GM23338 (cell line): ENCODE results near the gene AIFM2. TPM values are rescaled to one million over a fixed set of nuclear protein-coding genes. Genes with fewer than 3 reads are reported as not detected.

Experiments used
- ATAC-seq: fragments of 200-7000 bp; cut with Tn5 transposase; 3 replicates; pipeline ENCODE4 v1.9.1; 2020
- DNase-seq: peaks from one replicate; pipeline ENCODE4 v3.0.0-alpha.2; 2015; ENCODE audit warnings: low spot score
- H2AFZ ChIP-seq: fragments of 200-600 bp; sonication (generic); 2 replicates; pipeline ENCODE4 v1.8.0; 2016; ENCODE audit warnings: antibody characterized with exemption, mild to moderate bottlenecking, moderate library complexity
- H3F3A ChIP-seq: fragments of 200-600 bp; sonication (generic); replicated peaks from 2 replicates; pipeline ENCODE4 v1.8.0; 2017; ENCODE audit warnings: antibody characterized with exemption, mixed run types, low read depth
- H3K27ac ChIP-seq: fragments of 200-600 bp; sonication (generic); 2 replicates; pipeline ENCODE4 v1.6.1; 2016; ENCODE audit warnings: low read depth
- H3K27me3 ChIP-seq: fragments of 200-600 bp; sonication (generic); 2 replicates; pipeline ENCODE4 v1.8.0; 2016; ENCODE audit warnings: mild to moderate bottlenecking, mixed run types, moderate library complexity; ENCODE audit not compliant: insufficient read depth
- H3K36me3 ChIP-seq: fragments of 200-600 bp; sonication (generic); 2 replicates; pipeline ENCODE4 v1.8.0; 2016; ENCODE audit warnings: mild to moderate bottlenecking; ENCODE audit not compliant: insufficient read depth
- H3K4me1 ChIP-seq: fragments of 200-600 bp; sonication (generic); 2 replicates; pipeline ENCODE4 v1.8.0; 2016; ENCODE audit warnings: mild to moderate bottlenecking, moderate library complexity; ENCODE audit not compliant: insufficient read depth
- H3K4me2 ChIP-seq: fragments of 200-600 bp; sonication (generic); 2 replicates; pipeline ENCODE4 v1.7.1; 2017; ENCODE audit warnings: mixed run types
- H3K4me3 ChIP-seq: fragments of 200-600 bp; sonication (generic); 2 replicates; pipeline ENCODE4 v1.6.1; 2016; ENCODE audit warnings: mixed run types
- H3K79me2 ChIP-seq: fragments of 200-600 bp; sonication (generic); replicated peaks from 2 replicates; pipeline ENCODE4 v1.8.0; 2017; ENCODE audit warnings: mild to moderate bottlenecking; ENCODE audit not compliant: insufficient read depth
- H3K9me2 ChIP-seq: fragments of 200-600 bp; sonication (generic); 2 replicates; pipeline ENCODE4 v1.8.0; 2017; ENCODE audit not compliant: insufficient read depth
- H4K20me1 ChIP-seq: fragments of 200-600 bp; sonication (generic); replicated peaks from 2 replicates; pipeline ENCODE4 v1.8.0; 2017; ENCODE audit warnings: mild to moderate bottlenecking; ENCODE audit not compliant: insufficient read depth
- H3K27ac Mint-ChIP-seq: 2 replicates; pipeline ENCODE4 v1.8.0; 2020; ENCODE audit warnings: inconsistent platforms, mild to moderate bottlenecking, moderate library complexity, mixed read lengths
- H3K27me3 Mint-ChIP-seq: 3 replicates; pipeline ENCODE4 v1.8.0; 2022; ENCODE audit warnings: low read depth, mild to moderate bottlenecking, moderate library complexity, mixed read lengths, inconsistent platforms; ENCODE audit not compliant: insufficient read depth, poor library complexity
- H3K36me3 Mint-ChIP-seq: 3 replicates; pipeline ENCODE4 v1.8.0; 2021; ENCODE audit warnings: low read depth, mild to moderate bottlenecking, inconsistent platforms, moderate library complexity, mixed read lengths
- H3K4me1 Mint-ChIP-seq: 3 replicates; pipeline ENCODE4 v1.8.0; 2020; ENCODE audit warnings: mild to moderate bottlenecking, inconsistent platforms, mixed read lengths
- H3K4me3 Mint-ChIP-seq: 3 replicates; pipeline ENCODE4 v1.8.0; 2021; ENCODE audit warnings: moderate library complexity, mild to moderate bottlenecking, inconsistent platforms, mixed read lengths
- H3K9me3 Mint-ChIP-seq: 3 replicates; pipeline ENCODE4 v1.8.0; 2020; ENCODE audit warnings: moderate library complexity, mild to moderate bottlenecking, inconsistent platforms, mixed read lengths
- CREB1 ChIP-seq: fragments of 250-450 bp; sonication (Bioruptor Pico); IDR thresholded peaks from 2 replicates; pipeline ENCODE4 v1.5.0; 2020; ENCODE audit warnings: low read depth, mild to moderate bottlenecking, moderate library complexity
- EZH2 ChIP-seq: fragments of 200-600 bp; sonication (generic); IDR thresholded peaks from one replicate; pipeline ENCODE4 v1.8.0; 2017; ENCODE audit warnings: antibody characterized with exemption, mild to moderate bottlenecking, low read depth; ENCODE audit not compliant: unreplicated experiment
- EZH2phosphoT487 ChIP-seq: fragments of 200-600 bp; sonication (generic); IDR thresholded peaks from one replicate; pipeline ENCODE4 v1.8.1; 2018; ENCODE audit warnings: antibody characterized with exemption; ENCODE audit not compliant: unreplicated experiment
- JUNB ChIP-seq: IDR thresholded peaks from one replicate; pipeline ENCODE4 v1.6.1; 2016; ENCODE audit warnings: antibody characterized with exemption; ENCODE audit not compliant: unreplicated experiment
- NANOG ChIP-seq: IDR thresholded peaks from 2 replicates; pipeline ENCODE4 v1.6.1; 2016; ENCODE audit warnings: antibody characterized with exemption, borderline replicate concordance
- POLR2AphosphoS5 ChIP-seq: IDR thresholded peaks from 2 replicates; pipeline ENCODE4 v1.6.1; 2016; ENCODE audit warnings: antibody characterized with exemption, low read depth
- STAT1 ChIP-seq: IDR thresholded peaks from one replicate; pipeline ENCODE4 v1.6.1; 2016; ENCODE audit warnings: antibody characterized with exemption; ENCODE audit not compliant: unreplicated experiment
- ZNF114 ChIP-seq: fragments of 250-450 bp; sonication (Bioruptor Pico); IDR thresholded peaks from 2 replicates; pipeline ENCODE4 v1.5.0; 2020; ENCODE audit warnings: mild to moderate bottlenecking, moderate library complexity
- ZNF331 ChIP-seq: fragments of 250-450 bp; sonication (Bioruptor Pico); IDR thresholded peaks from 2 replicates; pipeline ENCODE4 v1.5.0; 2020; ENCODE audit warnings: low read depth, mild to moderate bottlenecking, moderate library complexity
- polyA plus RNA-seq: library from polyadenylated mRNA; unstranded; fragments of >200 nt; fragmentation: Nextera tagmentation; extraction: Ambion mirVana; gene quantifications from 2 replicates; pipeline ENCODE4 v1.2.1, GENCODE V29; 2016
- total RNA-seq: library from RNA; depleted of rRNA; stranded (reverse); fragments of >200 nt; shearing (Covaris generic); gene quantifications from 2 replicates; pipeline ENCODE4 v1.2.3, GENCODE V29; 2014
- TF ChIP-seq, protein P1 (sequence below), 2 experiments: fragments of 200-600 bp in 1 of 2; sonication (generic) in 1 of 2; conservative IDR thresholded peaks; 2 replicates each; pipeline versions ENCODE4 v1.5.1 to v1.6.1; 2016 to 2017; ENCODE audit warnings: antibody characterized with exemption in 2 of 2, low read depth in 2 of 2, mild to moderate bottlenecking in 2 of 2, moderate library complexity in 1 of 2
- TF ChIP-seq, protein P2 (sequence below): IDR thresholded peaks from one replicate; pipeline ENCODE4 v1.6.1; 2018; ENCODE audit warnings: antibody characterized with exemption; ENCODE audit not compliant: unreplicated experiment
- TF ChIP-seq, protein P3 (sequence below): IDR thresholded peaks from 2 replicates; pipeline ENCODE4 v1.6.1; 2016; ENCODE audit warnings: antibody characterized with exemption
- TF ChIP-seq, protein P4 (sequence below): fragments of 250-450 bp; sonication (Bioruptor Pico); IDR thresholded peaks from 2 replicates; pipeline ENCODE4 v1.5.0; 2020; ENCODE audit warnings: mild to moderate bottlenecking, moderate library complexity

The AIFM2 gene
- total and polyA plus RNA-seq, 2 experiments from 2014 or later = 3.2 to 3.6 TPM

DNA sequence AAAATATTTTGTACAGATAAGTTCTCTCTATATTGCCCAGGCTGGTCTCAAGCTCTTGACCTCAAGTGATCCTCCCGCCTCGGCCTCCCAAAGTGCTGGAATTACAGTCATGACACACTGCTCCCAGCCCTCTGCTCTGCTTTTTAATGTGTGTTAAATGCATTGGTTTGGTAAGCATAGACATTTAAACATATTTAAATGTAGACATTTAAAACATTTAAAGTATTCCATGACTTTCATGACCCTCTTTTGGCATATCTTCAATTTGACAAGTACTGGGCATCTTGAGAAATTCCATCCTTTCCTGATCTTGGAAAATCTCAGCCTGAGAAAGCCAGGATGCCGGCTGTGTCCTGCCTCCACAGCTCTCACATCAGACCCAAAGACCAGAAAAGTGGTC lies 42.9 kb upstream of the AIFM2 start:
- Mint-ChIP-seq H3K4me3 (no peak overlapping the region), H3K4me1 (no peaks in the 10 kb centered on the region; the same call in 2 of the 3 replicates), H3K27me3 (peaks cover 11% of the 10 kb centered on the region), H3K9me3 (peaks cover 8% of the 10 kb centered on the region), H3K27ac (no peak overlapping the region), H3K36me3 (no peaks in the 10 kb centered on the region)
- H4K20me1 ChIP-seq = no peaks in the 10 kb centered on the region
- ATAC-seq (no peak), DNase-seq (no peak)
- H3K79me2 ChIP-seq = no peaks in the 10 kb centered on the region
- no peaks in the 10 kb centered on the region for H3K27me3 ChIP-seq
- H3K4me3 ChIP-seq = no peak overlapping the region
- TF ChIP-seq CREB1 (CRISPR knock-in tag) (no peak), EZH2phosphoT487 (no peak), NANOG (no peak), ZNF331 (CRISPR knock-in tag) (no peak), ZNF114 (CRISPR knock-in tag) (no peak), JUNB (no peak), STAT1 (no peak), POLR2AphosphoS5 (no peak), EZH2 (no peak)
- TF ChIP-seq, protein P1, sequence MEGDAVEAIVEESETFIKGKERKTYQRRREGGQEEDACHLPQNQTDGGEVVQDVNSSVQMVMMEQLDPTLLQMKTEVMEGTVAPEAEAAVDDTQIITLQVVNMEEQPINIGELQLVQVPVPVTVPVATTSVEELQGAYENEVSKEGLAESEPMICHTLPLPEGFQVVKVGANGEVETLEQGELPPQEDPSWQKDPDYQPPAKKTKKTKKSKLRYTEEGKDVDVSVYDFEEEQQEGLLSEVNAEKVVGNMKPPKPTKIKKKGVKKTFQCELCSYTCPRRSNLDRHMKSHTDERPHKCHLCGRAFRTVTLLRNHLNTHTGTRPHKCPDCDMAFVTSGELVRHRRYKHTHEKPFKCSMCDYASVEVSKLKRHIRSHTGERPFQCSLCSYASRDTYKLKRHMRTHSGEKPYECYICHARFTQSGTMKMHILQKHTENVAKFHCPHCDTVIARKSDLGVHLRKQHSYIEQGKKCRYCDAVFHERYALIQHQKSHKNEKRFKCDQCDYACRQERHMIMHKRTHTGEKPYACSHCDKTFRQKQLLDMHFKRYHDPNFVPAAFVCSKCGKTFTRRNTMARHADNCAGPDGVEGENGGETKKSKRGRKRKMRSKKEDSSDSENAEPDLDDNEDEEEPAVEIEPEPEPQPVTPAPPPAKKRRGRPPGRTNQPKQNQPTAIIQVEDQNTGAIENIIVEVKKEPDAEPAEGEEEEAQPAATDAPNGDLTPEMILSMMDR (conservative IDR thresholded peaks at IDR 0.05; ENCODE audit: low read depth in 2 of 2) = no peak
- TF ChIP-seq, protein P2, sequence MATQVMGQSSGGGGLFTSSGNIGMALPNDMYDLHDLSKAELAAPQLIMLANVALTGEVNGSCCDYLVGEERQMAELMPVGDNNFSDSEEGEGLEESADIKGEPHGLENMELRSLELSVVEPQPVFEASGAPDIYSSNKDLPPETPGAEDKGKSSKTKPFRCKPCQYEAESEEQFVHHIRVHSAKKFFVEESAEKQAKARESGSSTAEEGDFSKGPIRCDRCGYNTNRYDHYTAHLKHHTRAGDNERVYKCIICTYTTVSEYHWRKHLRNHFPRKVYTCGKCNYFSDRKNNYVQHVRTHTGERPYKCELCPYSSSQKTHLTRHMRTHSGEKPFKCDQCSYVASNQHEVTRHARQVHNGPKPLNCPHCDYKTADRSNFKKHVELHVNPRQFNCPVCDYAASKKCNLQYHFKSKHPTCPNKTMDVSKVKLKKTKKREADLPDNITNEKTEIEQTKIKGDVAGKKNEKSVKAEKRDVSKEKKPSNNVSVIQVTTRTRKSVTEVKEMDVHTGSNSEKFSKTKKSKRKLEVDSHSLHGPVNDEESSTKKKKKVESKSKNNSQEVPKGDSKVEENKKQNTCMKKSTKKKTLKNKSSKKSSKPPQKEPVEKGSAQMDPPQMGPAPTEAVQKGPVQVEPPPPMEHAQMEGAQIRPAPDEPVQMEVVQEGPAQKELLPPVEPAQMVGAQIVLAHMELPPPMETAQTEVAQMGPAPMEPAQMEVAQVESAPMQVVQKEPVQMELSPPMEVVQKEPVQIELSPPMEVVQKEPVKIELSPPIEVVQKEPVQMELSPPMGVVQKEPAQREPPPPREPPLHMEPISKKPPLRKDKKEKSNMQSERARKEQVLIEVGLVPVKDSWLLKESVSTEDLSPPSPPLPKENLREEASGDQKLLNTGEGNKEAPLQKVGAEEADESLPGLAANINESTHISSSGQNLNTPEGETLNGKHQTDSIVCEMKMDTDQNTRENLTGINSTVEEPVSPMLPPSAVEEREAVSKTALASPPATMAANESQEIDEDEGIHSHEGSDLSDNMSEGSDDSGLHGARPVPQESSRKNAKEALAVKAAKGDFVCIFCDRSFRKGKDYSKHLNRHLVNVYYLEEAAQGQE = no peak
- TF ChIP-seq, protein P3, sequence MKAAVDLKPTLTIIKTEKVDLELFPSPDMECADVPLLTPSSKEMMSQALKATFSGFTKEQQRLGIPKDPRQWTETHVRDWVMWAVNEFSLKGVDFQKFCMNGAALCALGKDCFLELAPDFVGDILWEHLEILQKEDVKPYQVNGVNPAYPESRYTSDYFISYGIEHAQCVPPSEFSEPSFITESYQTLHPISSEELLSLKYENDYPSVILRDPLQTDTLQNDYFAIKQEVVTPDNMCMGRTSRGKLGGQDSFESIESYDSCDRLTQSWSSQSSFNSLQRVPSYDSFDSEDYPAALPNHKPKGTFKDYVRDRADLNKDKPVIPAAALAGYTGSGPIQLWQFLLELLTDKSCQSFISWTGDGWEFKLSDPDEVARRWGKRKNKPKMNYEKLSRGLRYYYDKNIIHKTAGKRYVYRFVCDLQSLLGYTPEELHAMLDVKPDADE = no peak
- TF ChIP-seq, protein P4, sequence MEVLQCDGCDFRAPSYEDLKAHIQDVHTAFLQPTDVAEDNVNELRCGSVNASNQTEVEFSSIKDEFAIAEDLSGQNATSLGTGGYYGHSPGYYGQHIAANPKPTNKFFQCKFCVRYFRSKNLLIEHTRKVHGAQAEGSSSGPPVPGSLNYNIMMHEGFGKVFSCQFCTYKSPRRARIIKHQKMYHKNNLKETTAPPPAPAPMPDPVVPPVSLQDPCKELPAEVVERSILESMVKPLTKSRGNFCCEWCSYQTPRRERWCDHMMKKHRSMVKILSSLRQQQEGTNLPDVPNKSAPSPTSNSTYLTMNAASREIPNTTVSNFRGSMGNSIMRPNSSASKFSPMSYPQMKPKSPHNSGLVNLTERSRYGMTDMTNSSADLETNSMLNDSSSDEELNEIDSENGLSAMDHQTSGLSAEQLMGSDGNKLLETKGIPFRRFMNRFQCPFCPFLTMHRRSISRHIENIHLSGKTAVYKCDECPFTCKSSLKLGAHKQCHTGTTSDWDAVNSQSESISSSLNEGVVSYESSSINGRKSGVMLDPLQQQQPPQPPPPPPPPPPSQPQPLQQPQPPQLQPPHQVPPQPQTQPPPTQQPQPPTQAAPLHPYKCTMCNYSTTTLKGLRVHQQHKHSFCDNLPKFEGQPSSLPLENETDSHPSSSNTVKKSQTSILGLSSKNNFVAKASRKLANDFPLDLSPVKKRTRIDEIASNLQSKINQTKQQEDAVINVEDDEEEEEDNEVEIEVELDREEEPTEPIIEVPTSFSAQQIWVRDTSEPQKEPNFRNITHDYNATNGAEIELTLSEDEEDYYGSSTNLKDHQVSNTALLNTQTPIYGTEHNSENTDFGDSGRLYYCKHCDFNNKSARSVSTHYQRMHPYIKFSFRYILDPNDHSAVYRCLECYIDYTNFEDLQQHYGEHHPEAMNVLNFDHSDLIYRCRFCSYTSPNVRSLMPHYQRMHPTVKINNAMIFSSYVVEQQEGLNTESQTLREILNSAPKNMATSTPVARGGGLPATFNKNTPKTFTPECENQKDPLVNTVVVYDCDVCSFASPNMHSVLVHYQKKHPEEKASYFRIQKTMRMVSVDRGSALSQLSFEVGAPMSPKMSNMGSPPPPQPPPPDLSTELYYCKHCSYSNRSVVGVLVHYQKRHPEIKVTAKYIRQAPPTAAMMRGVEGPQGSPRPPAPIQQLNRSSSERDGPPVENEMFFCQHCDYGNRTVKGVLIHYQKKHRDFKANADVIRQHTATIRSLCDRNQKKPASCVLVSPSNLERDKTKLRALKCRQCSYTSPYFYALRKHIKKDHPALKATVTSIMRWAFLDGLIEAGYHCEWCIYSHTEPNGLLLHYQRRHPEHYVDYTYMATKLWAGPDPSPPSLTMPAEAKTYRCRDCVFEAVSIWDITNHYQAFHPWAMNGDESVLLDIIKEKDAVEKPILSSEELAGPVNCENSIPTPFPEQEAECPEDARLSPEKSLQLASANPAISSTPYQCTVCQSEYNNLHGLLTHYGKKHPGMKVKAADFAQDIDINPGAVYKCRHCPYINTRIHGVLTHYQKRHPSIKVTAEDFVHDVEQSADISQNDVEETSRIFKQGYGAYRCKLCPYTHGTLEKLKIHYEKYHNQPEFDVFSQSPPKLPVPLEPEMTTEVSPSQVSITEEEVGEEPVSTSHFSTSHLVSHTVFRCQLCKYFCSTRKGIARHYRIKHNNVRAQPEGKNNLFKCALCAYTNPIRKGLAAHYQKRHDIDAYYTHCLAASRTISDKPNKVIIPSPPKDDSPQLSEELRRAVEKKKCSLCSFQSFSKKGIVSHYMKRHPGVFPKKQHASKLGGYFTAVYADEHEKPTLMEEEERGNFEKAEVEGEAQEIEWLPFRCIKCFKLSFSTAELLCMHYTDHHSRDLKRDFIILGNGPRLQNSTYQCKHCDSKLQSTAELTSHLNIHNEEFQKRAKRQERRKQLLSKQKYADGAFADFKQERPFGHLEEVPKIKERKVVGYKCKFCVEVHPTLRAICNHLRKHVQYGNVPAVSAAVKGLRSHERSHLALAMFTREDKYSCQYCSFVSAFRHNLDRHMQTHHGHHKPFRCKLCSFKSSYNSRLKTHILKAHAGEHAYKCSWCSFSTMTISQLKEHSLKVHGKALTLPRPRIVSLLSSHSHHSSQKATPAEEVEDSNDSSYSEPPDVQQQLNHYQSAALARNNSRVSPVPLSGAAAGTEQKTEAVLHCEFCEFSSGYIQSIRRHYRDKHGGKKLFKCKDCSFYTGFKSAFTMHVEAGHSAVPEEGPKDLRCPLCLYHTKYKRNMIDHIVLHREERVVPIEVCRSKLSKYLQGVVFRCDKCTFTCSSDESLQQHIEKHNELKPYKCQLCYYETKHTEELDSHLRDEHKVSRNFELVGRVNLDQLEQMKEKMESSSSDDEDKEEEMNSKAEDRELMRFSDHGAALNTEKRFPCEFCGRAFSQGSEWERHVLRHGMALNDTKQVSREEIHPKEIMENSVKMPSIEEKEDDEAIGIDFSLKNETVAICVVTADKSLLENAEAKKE (CRISPR knock-in tag) = no peak
- no peaks in the 10 kb centered on the region for H3F3A ChIP-seq
- no peaks in the 10 kb centered on the region for H3K9me2 ChIP-seq
- no peaks in the 10 kb centered on the region for H3K36me3 ChIP-seq
- no peak overlapping the region for H3K27ac ChIP-seq
- H2AFZ ChIP-seq = 0 out of 2 replicates have a peak overlapping the region, but pooled peaks have one; percentile 28
- H3K4me1 ChIP-seq = no peaks in the 10 kb centered on the region
- no peak overlapping the region for H3K4me2 ChIP-seq
